Omental fat pad (tissue), 4 donors: Measurements from ENCODE around the gene C20orf202. TPM values are rescaled to one million over a fixed set of nuclear protein-coding genes. Genes with fewer than 3 reads are reported as not detected.

Source experiments
- ATAC-seq: fragments of 150-250 bp; one replicate; pipeline ENCODE4 v1.9.1; 2016; ENCODE audit warnings: mild to moderate bottlenecking, moderate library complexity; ENCODE audit not compliant: low FRiP score
- DNase-seq: peaks from one replicate; pipeline ENCODE4 v3.0.0-alpha.2; 2019; ENCODE audit warnings: low spot score
- CTCF ChIP-seq, 3 donors: fragments of 450-650 bp; IDR thresholded peaks; one replicate each; pipeline ENCODE4 v1.5.1; 2016 to 2017; ENCODE audit warnings: antibody characterized with exemption in 3 of 3, mild to moderate bottlenecking in 3 of 3, moderate library complexity in 2 of 3
- total RNA-seq, 4 donors: library from RNA; depleted of rRNA; stranded (reverse); fragments of >200 nt; gene quantifications; one replicate each; pipeline ENCODE4 v1.1.0, GENCODE V29; 2016

C20orf202 gene
- total RNA-seq, 4 donors from 2014 or later, result 0.28 to 2.0 (median 0.38) TPM; not detected in 1

GRCh38 chr20:1182106-1182505, 21.1 kb upstream of the C20orf202 start:
- ATAC-seq, result no peak
- DNase-seq, result no peak
- TF ChIP-seq CTCF (IDR thresholded peaks at IDR 0.05), result no peak

DNA sequence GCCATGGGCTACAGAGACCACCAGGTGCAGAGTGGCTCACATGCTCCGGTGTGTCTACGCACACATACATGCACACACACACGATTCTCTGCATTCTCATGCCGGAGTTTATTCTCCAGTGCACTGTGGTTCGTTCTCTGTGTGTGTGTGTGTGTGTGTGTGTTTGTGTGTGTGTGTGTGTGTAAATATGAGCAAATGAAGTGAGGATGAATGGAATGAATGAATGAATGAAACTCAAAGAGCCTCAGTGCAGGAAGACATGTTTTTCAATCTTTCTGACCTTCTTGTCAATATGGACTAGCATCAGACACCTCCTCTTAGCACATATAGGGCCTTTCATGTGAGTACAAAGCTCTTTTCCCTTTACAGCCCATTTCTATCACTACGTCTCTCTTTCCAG, 20.1 kb upstream of the C20orf202 start:
- ATAC-seq, result no peak

DNA sequence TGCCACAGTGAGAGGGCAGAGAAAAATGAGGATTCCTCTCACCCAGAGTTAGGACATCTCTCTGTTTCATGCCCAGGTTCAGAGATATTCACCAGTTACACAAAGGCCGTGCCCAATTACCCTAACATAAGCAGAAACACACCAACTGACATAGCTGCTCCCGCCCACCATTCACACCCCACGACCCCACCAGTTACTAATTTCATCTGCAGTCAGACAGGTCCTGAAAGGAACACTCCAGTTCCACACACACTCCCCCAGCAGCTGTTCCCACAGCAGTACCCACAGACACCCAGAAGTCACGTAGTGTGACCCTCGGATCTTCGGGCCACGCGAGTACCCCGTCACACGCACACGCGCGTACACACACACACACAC, 19.0 kb upstream of the C20orf202 start:
- no peak for DNase-seq
- TF ChIP-seq CTCF (IDR thresholded peaks at IDR 0.05), result no peak
- no peak for ATAC-seq

More for the DNA sequence above, 20.1 kb upstream of the C20orf202 start:
- no peak for TF ChIP-seq CTCF (IDR thresholded peaks at IDR 0.05)
- no peak for DNase-seq

- ATAC-seq (no peak), DNase-seq (no peak)
Observed at GRCh38 chr20:1184638-1185315, 18.5 kb upstream of the C20orf202 start, which contains the start of gene TMEM74B. Gene TMEM74B (minus strand): TSS chr20:1184981. CDS start chr20:1183801, 1,180 bp downstream.

GRCh38 chr20:1185316-1185741, 17.9 kb upstream of the C20orf202 start:
- TF ChIP-seq CTCF (IDR thresholded peaks at IDR 0.05), result no peak
- DNase-seq (no peak), ATAC-seq (no peak)

More at GRCh38 chr20:1184638-1185315, 18.5 kb upstream of the C20orf202 start, which contains the start of gene TMEM74B:
- TF ChIP-seq CTCF (IDR thresholded peaks at IDR 0.05), result no peak

GRCh38 chr20:1185790-1186334, 17.4 kb upstream of the C20orf202 start:
- DNase-seq (no peak), ATAC-seq (peak; percentile 22)
- TF ChIP-seq CTCF (IDR thresholded peaks at IDR 0.05), result no peak
